ENCODE measurements around the gene FSTL5.

- TF ChIP-seq EZH2 (IDR thresholded peaks at IDR 0.05; ENCODE audit: low read depth, unreplicated experiment) (no peak), CTCF (conservative IDR thresholded peaks at IDR 0.05; ENCODE audit: low read depth in 2 of 2) (no peak), REST (IDR thresholded peaks at IDR 0.05; ENCODE audit: unreplicated experiment) (no peak), EZH2phosphoT487 (IDR thresholded peaks at IDR 0.05; ENCODE audit: unreplicated experiment) (no peak), POLR2AphosphoS5 (IDR thresholded peaks at IDR 0.05; ENCODE audit: low read depth) (no peak), STAT1 (IDR thresholded peaks at IDR 0.05; ENCODE audit: unreplicated experiment) (no peak), JUNB (IDR thresholded peaks at IDR 0.05; ENCODE audit: unreplicated experiment) (no peak), ETS1 (IDR thresholded peaks at IDR 0.05) (no peak)
Measured at GRCh38 chr4:162015090-162015489, 148.7 kb downstream of the FSTL5 start.
